SK-N-SH (cell line): Measurements from ENCODE around the gene CRB1.

ENCODE experiments used
- CTCF ChIP-seq: fragments of 200-600 bp; sonication (generic); IDR thresholded peaks from 2 replicates; pipeline ENCODE4 v1.6.1; 2017; ENCODE audit warnings: antibody characterized with exemption, mild to moderate bottlenecking, moderate library complexity
- FOXJ3 ChIP-seq: sonication (generic); formaldehyde crosslinking; IDR thresholded peaks from 2 replicates; pipeline ENCODE4 v1.5.1; 2020; ENCODE audit warnings: mild to moderate bottlenecking, missing genetic modification reagents
- NFIC ChIP-seq: IDR thresholded peaks from 2 replicates; pipeline ENCODE4 v1.4.0; 2012; ENCODE audit warnings: borderline replicate concordance
- POLR2AphosphoS5 ChIP-seq: IDR thresholded peaks from 2 replicates; pipeline ENCODE4 v1.6.1; 2012; ENCODE audit warnings: low read depth, low read length
- REST ChIP-seq: IDR thresholded peaks from 2 replicates; pipeline ENCODE4 v1.6.1; 2012; ENCODE audit warnings: mild to moderate bottlenecking, low read depth, low read length, moderate library complexity
- RFX5 ChIP-seq: IDR thresholded peaks from 2 replicates; pipeline ENCODE4 v1.6.1; 2012; ENCODE audit warnings: mild to moderate bottlenecking, improper control_type of control experiment, low read length
- TAF1 ChIP-seq: IDR thresholded peaks from 2 replicates; pipeline ENCODE4 v1.6.1; 2012; ENCODE audit warnings: low read depth, mild to moderate bottlenecking, low read length, moderate library complexity, borderline replicate concordance
- ZBTB33 ChIP-seq: IDR thresholded peaks from 2 replicates; pipeline ENCODE4 v1.4.0; 2012; ENCODE audit warnings: low read depth, borderline replicate concordance

- TF ChIP-seq NFIC (no peak), RFX5 (no peak), CTCF (no peak), POLR2AphosphoS5 (no peak), TAF1 (no peak), FOXJ3 (no peak), ZBTB33 (no peak), REST (no peak)
These were observed 42.4 kb upstream of the CRB1 start for GRCh38 chr1:197225611-197226010.
